Neuronal stem cell (in vitro differentiated cells): ENCODE results near the gene CDC20.

Source experiments
- DNase-seq: peaks from one replicate; pipeline ENCODE4 v3.0.0-alpha.2; 2013; ENCODE audit warnings: low spot score
- H2AFZ ChIP-seq: one replicate; pipeline ENCODE4 v1.6.1; 2013; ENCODE audit warnings: mild to moderate bottlenecking, low read length, inconsistent platforms
- H2AK5ac ChIP-seq: 2 replicates; pipeline ENCODE4 v1.6.1; 2013; ENCODE audit warnings: low read depth, mild to moderate bottlenecking, inconsistent platforms, low read length, moderate library complexity, mixed read lengths
- H2BK120ac ChIP-seq: 2 replicates; pipeline ENCODE4 v1.6.1; 2013; ENCODE audit warnings: low read depth, mild to moderate bottlenecking, inconsistent platforms, low read length, moderate library complexity, mixed read lengths
- H2BK12ac ChIP-seq: one replicate; pipeline ENCODE4 v1.6.1; 2013; ENCODE audit warnings: low read length, inconsistent platforms
- H2BK15ac ChIP-seq: 2 replicates; pipeline ENCODE4 v1.6.1; 2013; ENCODE audit warnings: mild to moderate bottlenecking, low read length, inconsistent platforms, mixed read lengths
- H2BK5ac ChIP-seq: one replicate; pipeline ENCODE4 v1.6.1; 2013; ENCODE audit warnings: inconsistent platforms, mild to moderate bottlenecking, low read length, moderate library complexity
- H3K14ac ChIP-seq: one replicate; pipeline ENCODE4 v1.6.1; 2013; ENCODE audit warnings: low read length, inconsistent platforms
- H3K18ac ChIP-seq: 2 replicates; pipeline ENCODE4 v1.6.1; 2013; ENCODE audit warnings: low read length, inconsistent platforms
- H3K23ac ChIP-seq: 2 replicates; pipeline ENCODE4 v1.6.1; 2013; ENCODE audit warnings: low read depth, mild to moderate bottlenecking, mixed read lengths, low read length, inconsistent platforms; ENCODE audit not compliant: poor library complexity
- H3K27ac ChIP-seq: replicated peaks from 3 replicates; pipeline ENCODE4 v1.5.1; 2013; ENCODE audit warnings: low read length, inconsistent platforms
- H3K27me3 ChIP-seq, 3 experiments: 2 replicates each; pipeline ENCODE4 v1.6.1; 2013; ENCODE audit warnings: low read length in 3 of 3, mild to moderate bottlenecking in 2 of 3, inconsistent platforms in 1 of 3, low read depth in 1 of 3, mixed read lengths in 1 of 3, moderate library complexity in 1 of 3; ENCODE audit not compliant: control insufficient read depth in 3 of 3, insufficient read depth in 3 of 3
- H3K36me3 ChIP-seq, 2 donors: replicated peaks in 1 of 2; 2 replicates each; pipeline ENCODE4 v1.6.1; 2013; ENCODE audit warnings: low read length in 2 of 2; ENCODE audit not compliant: control insufficient read depth in 2 of 2, insufficient read depth in 2 of 2
- H3K4ac ChIP-seq: 2 replicates; pipeline ENCODE4 v1.6.1; 2013; ENCODE audit warnings: inconsistent platforms, mild to moderate bottlenecking, low read length, moderate library complexity
- H3K4me1 ChIP-seq, 2 donors: 1 replicate in 1 of 2; 2 replicates in 1 of 2; pipeline ENCODE4 v1.6.1; 2013; ENCODE audit warnings: low read length in 2 of 2, low read depth in 1 of 2; ENCODE audit not compliant: control insufficient read depth in 2 of 2, insufficient read depth in 1 of 2
- H3K4me2 ChIP-seq: one replicate; pipeline ENCODE4 v1.6.1; 2013; ENCODE audit warnings: mild to moderate bottlenecking, low read length, inconsistent platforms; ENCODE audit not compliant: insufficient read depth, poor library complexity, severe bottlenecking
- H3K4me3 ChIP-seq, 2 donors: 2 replicates each; pipeline ENCODE4 v1.5.1; 2013; ENCODE audit warnings: low read length in 2 of 2, mild to moderate bottlenecking in 2 of 2, inconsistent platforms in 1 of 2, moderate library complexity in 1 of 2
- H3K79me1 ChIP-seq: one replicate; pipeline ENCODE4 v1.6.1; 2013; ENCODE audit warnings: low read depth, mild to moderate bottlenecking, inconsistent platforms, low read length, moderate library complexity
- H3K9ac ChIP-seq: one replicate; pipeline ENCODE4 v1.6.1; 2013; ENCODE audit warnings: mild to moderate bottlenecking, low read depth, low read length, inconsistent platforms; ENCODE audit not compliant: poor library complexity
- H3K9me3 ChIP-seq, 2 donors: replicated peaks in 1 of 2; 2 replicates each; pipeline versions ENCODE3 to v1.6.1; 2013; ENCODE audit warnings: low read length in 2 of 2, mild to moderate bottlenecking in 2 of 2, inconsistent platforms in 1 of 2, low read depth in 1 of 2, mixed read lengths in 1 of 2, moderate library complexity in 1 of 2; ENCODE audit not compliant: control insufficient read depth in 2 of 2, insufficient read depth in 1 of 2
- H4K8ac ChIP-seq: one replicate; pipeline ENCODE4 v1.6.1; 2013; ENCODE audit warnings: low read depth, mild to moderate bottlenecking, inconsistent platforms, low read length, moderate library complexity
- H4K91ac ChIP-seq: one replicate; pipeline ENCODE4 v1.6.1; 2013; ENCODE audit warnings: low read length, low read depth, mild to moderate bottlenecking, inconsistent platforms; ENCODE audit not compliant: poor library complexity
- WGBS, 2 donors: extraction: QIAGEN DNeasy Blood & Tissue Kit; methylation state at CpG; one replicate each; pipeline ENCODE4 v1.1.7; 2013; ENCODE audit warnings: missing lambda C conversion rate in 2 of 2, mixed read lengths in 1 of 2; ENCODE audit not compliant: insufficient read length in 2 of 2, insufficient replicate concordance in 1 of 2; ENCODE audit errors: extremely low coverage in 2 of 2; 5-methylcytosine and 5-hydroxymethylcytosine counted together

The CDC20 gene

GRCh38 chr1:43365678-43366077, 6.9 kb downstream of the CDC20 start:
- H3K18ac ChIP-seq = peak overlapping the region; percentile 14
- H2AFZ ChIP-seq = no peak overlapping the region
- DNase-seq = no peak
- no peak overlapping the region for H3K27ac ChIP-seq
- H3K79me1 ChIP-seq = peaks cover 4% of the 10 kb centered on the region
- H3K27me3 ChIP-seq = no peaks in the 10 kb centered on the region
- H3K23ac ChIP-seq = peak overlapping the region; percentile 23
- H4K91ac ChIP-seq = no peak overlapping the region
- H3K4ac ChIP-seq = no peak overlapping the region
- H3K4me2 ChIP-seq = no peak overlapping the region
- H3K4me1 ChIP-seq = peaks cover 19 to 35% of the 10 kb centered on the region in 2 donors
- H2BK15ac ChIP-seq = no peak overlapping the region
- H2BK120ac ChIP-seq = no peak overlapping the region
- peaks cover 34 to 48% of the 10 kb centered on the region in 2 donors for H3K36me3 ChIP-seq
- no peak overlapping the region for H2BK12ac ChIP-seq
- no CpG with 5 or more reads among the region's 2 CpGs for WGBS, 2 donors
- H3K9ac ChIP-seq = no peak overlapping the region
- H3K14ac ChIP-seq = no peak overlapping the region
- no peaks in the 10 kb centered on the region for H3K9me3 ChIP-seq
- no peak overlapping the region for H4K8ac ChIP-seq
- H2BK5ac ChIP-seq = no peak overlapping the region
- H3K4me3 ChIP-seq = no peak overlapping the region
- H2AK5ac ChIP-seq = peak overlapping the region; percentile 47

- no peak overlapping the region for H3K4me2 ChIP-seq
- no peak overlapping the region for H3K14ac ChIP-seq
- no peak overlapping the region for H2BK120ac ChIP-seq
- H2BK12ac ChIP-seq = no peak overlapping the region
- H3K9ac ChIP-seq = no peak overlapping the region
- H2AK5ac ChIP-seq = peak overlapping the region; percentile 47
- no peak for DNase-seq
- H3K4me1 ChIP-seq = peaks cover 14 to 30% of the 10 kb centered on the region in 2 donors
- WGBS, 2 donors = no CpG with 5 or more reads among the region's 11 CpGs
- no peaks in the 10 kb centered on the region for H3K9me3 ChIP-seq
- no peak overlapping the region for H2AFZ ChIP-seq
- no peaks in the 10 kb centered on the region for H3K27me3 ChIP-seq
- H3K18ac ChIP-seq = peak overlapping the region; percentile 21
- H3K36me3 ChIP-seq = peaks cover 29 to 43% of the 10 kb centered on the region in 2 donors
- no peak overlapping the region for H2BK15ac ChIP-seq
- H4K91ac ChIP-seq = no peak overlapping the region
- H3K4ac ChIP-seq = no peak overlapping the region
- no peak overlapping the region for H3K23ac ChIP-seq
- no peak overlapping the region for H3K4me3 ChIP-seq
- H4K8ac ChIP-seq = no peak overlapping the region
- no peak overlapping the region for H3K27ac ChIP-seq
- no peak overlapping the region for H2BK5ac ChIP-seq
- peaks cover 4% of the 10 kb centered on the region for H3K79me1 ChIP-seq
Observed at GRCh38 chr1:43366179-43366578, 7.4 kb downstream of the CDC20 start.

GRCh38 chr1:43366601-43367025, 7.8 kb downstream of the CDC20 start:
- H4K91ac ChIP-seq = no peak overlapping the region
- DNase-seq = no peak
- H3K36me3 ChIP-seq = peaks cover 25 to 39% of the 10 kb centered on the region in 2 donors
- no peak overlapping the region for H3K4ac ChIP-seq
- H2AK5ac ChIP-seq = peak overlapping the region; percentile 90
- H2BK5ac ChIP-seq = no peak overlapping the region
- no peak overlapping the region for H3K14ac ChIP-seq
- peaks cover 4% of the 10 kb centered on the region for H3K79me1 ChIP-seq
- H3K9ac ChIP-seq = peak overlapping the region; percentile 93
- peak overlapping the region; percentile 77 for H3K4me2 ChIP-seq
- peak overlapping the region; percentile 99 for H2BK12ac ChIP-seq
- H3K27ac ChIP-seq = no peak overlapping the region
- no peak overlapping the region for H2AFZ ChIP-seq
- no peak overlapping the region for H4K8ac ChIP-seq
- H3K23ac ChIP-seq = peak overlapping the region; percentile 94
- no CpG with 5 or more reads among the region's 5 CpGs for WGBS, 2 donors
- H3K18ac ChIP-seq = peak overlapping the region; percentile 84
- H3K9me3 ChIP-seq = no peaks in the 10 kb centered on the region
- no peaks in the 10 kb centered on the region for H3K27me3 ChIP-seq
- H3K4me3 ChIP-seq = peak overlapping the region; percentile 77 to 79
- peak overlapping the region; percentile 76 for H2BK15ac ChIP-seq
- no peak overlapping the region for H2BK120ac ChIP-seq
- peaks cover 11 to 29% of the 10 kb centered on the region in 2 donors for H3K4me1 ChIP-seq

- Histone ChIP-seq H3K18ac (peak overlapping the region; percentile 98), H3K79me1 (peaks cover 4% of the 10 kb centered on the region), H3K9ac (peak overlapping the region; percentile 93), H3K27me3 (no peaks in the 10 kb centered on the region), H4K8ac (no peak overlapping the region), H2BK15ac (peak overlapping the region; percentile 76), H2BK12ac (peak overlapping the region; percentile 99), H3K9me3 (no peaks in the 10 kb centered on the region), H2BK120ac (no peak overlapping the region), H3K4me3 (peak overlapping the region; percentile 77 to 79), H2BK5ac (peak overlapping the region; percentile 82), H2AFZ (peak overlapping the region; percentile 99), H3K14ac (peak overlapping the region; percentile 90), H3K36me3 (peaks cover 19 to 32% of the 10 kb centered on the region in 2 donors), H4K91ac (peak overlapping the region; percentile 82), H2AK5ac (peak overlapping the region; percentile 90), H3K4me1 (peaks cover 11 to 29% of the 10 kb centered on the region in 2 donors), H3K4me2 (peak overlapping the region; percentile 77), H3K23ac (peak overlapping the region; percentile 94), H3K27ac (peak overlapping the region; percentile 46), H3K4ac (no peak overlapping the region)
- no peak for DNase-seq
- no CpG with 5 or more reads among the region's 48 CpGs for WGBS, 2 donors
Observed at GRCh38 chr1:43367026-43367903, 8.5 kb downstream of the CDC20 start.
